CD4-positive, CD25-positive, alpha-beta regulatory T cell (primary cell): Measurements from ENCODE around the gene ATXN10. TPM values are rescaled to one million over a fixed set of nuclear protein-coding genes. Genes with fewer than 3 reads are reported as not detected.

ENCODE experiments used
- ATAC-seq, 2 donors: fragments of 150-1000 bp; cut with Tn5 transposase; one replicate each; pipeline ENCODE4 v1.10.0; 2021; ENCODE audit warnings: low read depth in 2 of 2, moderate number of reproducible peaks in 2 of 2, moderate library complexity in 1 of 2
- DNase-seq, 3 donors: peaks; one replicate each; pipeline versions ENCODE4 v3.0.0 to v3.0.0-alpha.2; 2012 to 2022; ENCODE audit warnings: mixed read lengths in 1 of 3
- H3K27ac ChIP-seq: one replicate; pipeline ENCODE4 v1.7.0; 2013; ENCODE audit warnings: mild to moderate bottlenecking, low read length; ENCODE audit not compliant: insufficient read depth, poor library complexity, severe bottlenecking
- H3K27me3 ChIP-seq: one replicate; pipeline ENCODE4 v1.7.0; 2013; ENCODE audit warnings: low read length; ENCODE audit not compliant: control insufficient read depth, insufficient read depth
- H3K36me3 ChIP-seq: one replicate; pipeline ENCODE4 v1.7.0; 2013; ENCODE audit warnings: mild to moderate bottlenecking, low read length, moderate library complexity; ENCODE audit not compliant: control insufficient read depth, insufficient read depth
- H3K4me1 ChIP-seq: 2 replicates; pipeline ENCODE4 v1.7.0; 2013; ENCODE audit warnings: mild to moderate bottlenecking, low read length; ENCODE audit not compliant: insufficient read depth, control insufficient read depth, poor library complexity, severe bottlenecking
- H3K4me3 ChIP-seq: one replicate; pipeline ENCODE4 v1.7.0; 2013; ENCODE audit warnings: low read depth, mild to moderate bottlenecking, low read length, moderate library complexity
- H3K9me3 ChIP-seq, 2 experiments: 1 replicate in 1 of 2; 2 replicates in 1 of 2; pipeline ENCODE4 v1.7.0; 2013; ENCODE audit warnings: low read length in 2 of 2, mild to moderate bottlenecking in 1 of 2, moderate library complexity in 1 of 2; ENCODE audit not compliant: control insufficient read depth in 2 of 2
- H3K27ac Mint-ChIP-seq, 3 donors: one replicate each; pipeline ENCODE4 v1.8.0; 2020 to 2022; ENCODE audit warnings: mild to moderate bottlenecking in 3 of 3, mixed read lengths in 3 of 3, moderate library complexity in 2 of 3
- H3K27me3 Mint-ChIP-seq: one replicate; pipeline ENCODE4 v1.8.0; 2022; ENCODE audit warnings: mild to moderate bottlenecking, mixed read lengths
- H3K36me3 Mint-ChIP-seq: one replicate; pipeline ENCODE4 v1.8.0; 2020; ENCODE audit warnings: mixed read lengths
- H3K4me1 Mint-ChIP-seq, 4 donors: one replicate each; pipeline ENCODE4 v1.8.0; 2020 to 2022; ENCODE audit warnings: mixed read lengths in 4 of 4, mild to moderate bottlenecking in 1 of 4
- H3K4me3 Mint-ChIP-seq, 4 donors: one replicate each; pipeline ENCODE4 v1.8.0; 2020 to 2022; ENCODE audit warnings: mild to moderate bottlenecking in 4 of 4, mixed read lengths in 4 of 4, moderate library complexity in 3 of 4
- H3K9me3 Mint-ChIP-seq, 7 donors: one replicate each; pipeline ENCODE4 v1.8.0; 2020 to 2022; ENCODE audit warnings: mixed read lengths in 7 of 7, mild to moderate bottlenecking in 3 of 7, moderate library complexity in 2 of 7
- polyA plus RNA-seq, 4 donors: library from polyadenylated mRNA; unstranded; fragments of 300-500 nt; fragmentation: Illumina TruSeq; gene quantifications; one replicate each; pipeline ENCODE4 v1.2.3, GENCODE V29; 2021
- total RNA-seq: library from RNA; stranded (reverse); gene quantifications from one replicate; pipeline ENCODE4 v1.2.3, GENCODE V29; 2022

ATXN10 gene
- total and polyA plus RNA-seq, 5 donors from 2014 or later: 61.7 to 107 (median 80.6) TPM

GRCh38 chr22:45833613-45834012, 162.0 kb downstream of the ATXN10 start:
- Histone ChIP-seq H3K9me3 (no peaks in the 10 kb centered on the region), H3K4me1 (no peaks in the 10 kb centered on the region), H3K27ac (no peak overlapping the region), H3K4me3 (no peak overlapping the region), H3K27me3 (no peaks in the 10 kb centered on the region), H3K36me3 (peaks cover 14% of the 10 kb centered on the region)
- Mint-ChIP-seq H3K27me3 (no peaks in the 10 kb centered on the region), H3K9me3 (no peaks in the 10 kb centered on the region), H3K4me3 (no peak overlapping the region), H3K36me3 (peaks cover 13% of the 10 kb centered on the region), H3K27ac (no peak overlapping the region), H3K4me1 (peaks cover 0 to 4% (median 0%) of the 10 kb centered on the region in 4 donors)
- no peak for ATAC-seq
- DNase-seq: no peak

GRCh38 chr22:45834241-45834640, 162.6 kb downstream of the ATXN10 start:
- Histone ChIP-seq H3K36me3 (peaks cover 14% of the 10 kb centered on the region), H3K4me1 (no peaks in the 10 kb centered on the region), H3K4me3 (no peak overlapping the region), H3K27me3 (no peaks in the 10 kb centered on the region), H3K9me3 (no peaks in the 10 kb centered on the region), H3K27ac (no peak overlapping the region)
- Mint-ChIP-seq H3K9me3 (no peaks in the 10 kb centered on the region), H3K27me3 (no peaks in the 10 kb centered on the region), H3K27ac (peak overlapping the region in 1 of 3 donors; percentile 10), H3K4me1 (peaks cover 0 to 1% (median 0%) of the 10 kb centered on the region in 4 donors), H3K36me3 (peaks cover 7% of the 10 kb centered on the region), H3K4me3 (no peak overlapping the region)
- no peak for DNase-seq
- ATAC-seq: no peak

- Mint-ChIP-seq H3K4me1 (peaks cover 0 to 1% (median 0%) of the 10 kb centered on the region in 4 donors), H3K9me3 (no peaks in the 10 kb centered on the region)
Measured at GRCh38 chr22:45834795-45835194, 163.2 kb downstream of the ATXN10 start.

GRCh38 chr22:45836418-45837169, 165.0 kb downstream of the ATXN10 start:
- Histone ChIP-seq H3K4me3 (no peak overlapping the region), H3K27me3 (no peaks in the 10 kb centered on the region), H3K36me3 (peaks cover 23% of the 10 kb centered on the region), H3K9me3 (no peaks in the 10 kb centered on the region), H3K27ac (no peak overlapping the region), H3K4me1 (no peaks in the 10 kb centered on the region)
- H3K27ac Mint-ChIP-seq: no peak overlapping the region
- no peaks in the 10 kb centered on the region for H3K27me3 Mint-ChIP-seq
- H3K4me1 Mint-ChIP-seq: peaks cover 0 to 1% (median 0%) of the 10 kb centered on the region in 4 donors
- ATAC-seq: no peak
- no peak for DNase-seq
- peaks cover 21% of the 10 kb centered on the region for H3K36me3 Mint-ChIP-seq
- H3K4me3 Mint-ChIP-seq: no peak overlapping the region
- no peaks in the 10 kb centered on the region for H3K9me3 Mint-ChIP-seq

More at GRCh38 chr22:45834795-45835194, 163.2 kb downstream of the ATXN10 start:
- no peak for ATAC-seq
- H3K4me3 Mint-ChIP-seq: no peak overlapping the region
- Histone ChIP-seq H3K4me1 (no peaks in the 10 kb centered on the region), H3K27me3 (no peaks in the 10 kb centered on the region), H3K36me3 (peaks cover 18% of the 10 kb centered on the region), H3K9me3 (no peaks in the 10 kb centered on the region), H3K4me3 (no peak overlapping the region), H3K27ac (no peak overlapping the region)
- DNase-seq: no peak
- peaks cover 8% of the 10 kb centered on the region for H3K36me3 Mint-ChIP-seq
- H3K27ac Mint-ChIP-seq: no peak overlapping the region
- no peaks in the 10 kb centered on the region for H3K27me3 Mint-ChIP-seq

GRCh38 chr22:45837508-45837907, 165.9 kb downstream of the ATXN10 start:
- Histone ChIP-seq H3K4me1 (no peaks in the 10 kb centered on the region), H3K36me3 (peaks cover 29% of the 10 kb centered on the region), H3K27ac (no peak overlapping the region), H3K27me3 (no peaks in the 10 kb centered on the region), H3K9me3 (no peaks in the 10 kb centered on the region), H3K4me3 (no peak overlapping the region)
- Mint-ChIP-seq H3K9me3 (no peaks in the 10 kb centered on the region), H3K4me1 (peaks cover 0 to 3% (median under 1%) of the 10 kb centered on the region in 4 donors), H3K36me3 (peaks cover 31% of the 10 kb centered on the region), H3K27me3 (no peaks in the 10 kb centered on the region), H3K4me3 (no peak overlapping the region), H3K27ac (no peak overlapping the region)
- no peak for DNase-seq
- ATAC-seq: no peak

- Mint-ChIP-seq H3K36me3 (peaks cover 38% of the 10 kb centered on the region), H3K4me3 (no peak overlapping the region), H3K27ac (no peak overlapping the region), H3K4me1 (peaks cover 0 to 4% (median 2%) of the 10 kb centered on the region in 4 donors), H3K27me3 (no peaks in the 10 kb centered on the region), H3K9me3 (no peaks in the 10 kb centered on the region)
- no peaks in the 10 kb centered on the region for H3K9me3 ChIP-seq
- H3K36me3 ChIP-seq: peaks cover 34% of the 10 kb centered on the region
- no peaks in the 10 kb centered on the region for H3K4me1 ChIP-seq
- DNase-seq (no peak), ATAC-seq (no peak)
- H3K4me3 ChIP-seq: no peak overlapping the region
- no peaks in the 10 kb centered on the region for H3K27me3 ChIP-seq
- H3K27ac ChIP-seq: no peak overlapping the region
Measured at GRCh38 chr22:45838305-45838887, 166.8 kb downstream of the ATXN10 start.

GRCh38 chr22:45840483-45840882, 168.8 kb downstream of the ATXN10 start:
- H3K4me1 Mint-ChIP-seq: peaks cover 0 to 4% (median 3%) of the 10 kb centered on the region in 4 donors
- H3K27ac Mint-ChIP-seq: no peak overlapping the region
- no peaks in the 10 kb centered on the region for H3K9me3 ChIP-seq
- no peak overlapping the region for H3K4me3 ChIP-seq
- peaks cover 55% of the 10 kb centered on the region for H3K36me3 Mint-ChIP-seq
- no peaks in the 10 kb centered on the region for H3K27me3 Mint-ChIP-seq
- no peak for DNase-seq
- no peaks in the 10 kb centered on the region for H3K9me3 Mint-ChIP-seq
- H3K4me3 Mint-ChIP-seq: no peak overlapping the region
- H3K4me1 ChIP-seq: no peaks in the 10 kb centered on the region
- no peak overlapping the region for H3K27ac ChIP-seq
- no peaks in the 10 kb centered on the region for H3K27me3 ChIP-seq
- no peak for ATAC-seq
- H3K36me3 ChIP-seq: peaks cover 36% of the 10 kb centered on the region
